Ovary (tissue), 9 donors: ENCODE data around the gene ELAVL1. TPM values are rescaled to one million over a fixed set of nuclear protein-coding genes. Genes with fewer than 3 reads are reported as not detected.
A peak's percentile ranks its signal among the peaks of the same experiment; 100 is the strongest.

Experiments
- DNase-seq, 5 donors: peaks; one replicate each; pipeline ENCODE4 v3.0.0-alpha.2; 2019 to 2020
- H3K27ac ChIP-seq, 2 donors: fragments of 200-600 bp; one replicate each; pipeline versions ENCODE4 v1.5.1 to v1.8.0; 2019 to 2022
- H3K27me3 ChIP-seq: fragments of 200-600 bp; one replicate; pipeline ENCODE4 v1.8.0; 2022
- H3K36me3 ChIP-seq: fragments of 200-600 bp; sonication (generic); one replicate; pipeline ENCODE4 v1.5.1; 2019
- H3K4me1 ChIP-seq: one replicate; pipeline ENCODE4 v1.8.1; 2013; ENCODE audit warnings: mild to moderate bottlenecking, moderate library complexity; ENCODE audit not compliant: insufficient read depth
- H3K4me3 ChIP-seq: fragments of 200-600 bp; sonication (generic); one replicate; pipeline ENCODE4 v1.5.1; 2017
- H3K9me3 ChIP-seq, 2 donors: fragments of 200-600 bp in 1 of 2; sonication (generic) in 1 of 2; one replicate each; pipeline versions ENCODE4 v1.5.1 to v1.8.1; 2013 to 2019; ENCODE audit warnings: mild to moderate bottlenecking in 1 of 2, moderate library complexity in 1 of 2
- EP300 ChIP-seq: sonication (generic); formaldehyde crosslinking; IDR thresholded peaks from one replicate; pipeline ENCODE4 v1.6.1; 2017; ENCODE audit warnings: antibody characterized with exemption
- POLR2A ChIP-seq: fragments of 450-650 bp; IDR thresholded peaks from one replicate; pipeline ENCODE4 v1.6.1; 2017; ENCODE audit warnings: antibody characterized with exemption, mild to moderate bottlenecking, moderate library complexity
- WGBS, 3 donors: extraction: QIAGEN DNeasy Blood & Tissue Kit in 1 of 3; methylation state at CpG; one replicate each; pipeline versions ENCODE4 v1.1.5 to v1.1.7; 2013 to 2017; 5-methylcytosine and 5-hydroxymethylcytosine counted together
- intact Hi-C, 4 donors: fragments of 100-400 bp; cut with DNase I; formaldehyde crosslinking; loops; one replicate each; pipeline versions ENCODE4 v1.11.0 to v1.15.1; 2022 to 2023
- polyA plus RNA-seq, 2 donors: library from polyadenylated mRNA; stranded (reverse); fragments of 200-250 nt in 1 of 2; fragments of 350-450 nt in 1 of 2; fragmentation: Illumina TruSeq in 1 of 2; extraction: RNeasy Lipid Tissue Mini Kit (QIAGEN cat#74804) in 1 of 2; gene quantifications; one replicate each; pipeline ENCODE4 v1.2.3, GENCODE V29; 2013 to 2014
- total RNA-seq, 7 donors: library from RNA; depleted of rRNA in 2 of 7; stranded (reverse); fragments of >200 nt in 2 of 7; fragmentation: NEBNext Ultra II Directional in 3 of 7; extraction: Animal tissue kit (Norgen Biotek cat#: 25700) in 3 of 7; gene quantifications; one replicate each; pipeline versions ENCODE4 v1.1.0 to v1.2.4, GENCODE V29; 2016 to 2023
- TF ChIP-seq, protein P1 (sequence below), 3 donors: fragments of 450-650 bp in 2 of 3; fragments of 200-600 bp in 1 of 3; IDR thresholded peaks; one replicate each; pipeline versions ENCODE4 v1.5.1 to v1.8.0; 2016 to 2022; ENCODE audit warnings: antibody characterized with exemption in 3 of 3, mild to moderate bottlenecking in 1 of 3
- donor health status: DM: no; HTN: no; CAD: no; lungs with moderate emphysema.
- donor health status: DM: no; HTN: no; CAD: no.
- donor health status: Bipolar disorder and iron deficiency.
- donor health status: DM: yes; HTN: yes; CAD: no.
- donor health status: DM: no; HTN: no; CAD: no.
- donor health status: DM: yes; HTN: yes; CAD: no.

The ELAVL1 gene
- total and polyA plus RNA-seq, 9 donors = 13.8 to 78.4 (median 63.5) TPM

DNA sequence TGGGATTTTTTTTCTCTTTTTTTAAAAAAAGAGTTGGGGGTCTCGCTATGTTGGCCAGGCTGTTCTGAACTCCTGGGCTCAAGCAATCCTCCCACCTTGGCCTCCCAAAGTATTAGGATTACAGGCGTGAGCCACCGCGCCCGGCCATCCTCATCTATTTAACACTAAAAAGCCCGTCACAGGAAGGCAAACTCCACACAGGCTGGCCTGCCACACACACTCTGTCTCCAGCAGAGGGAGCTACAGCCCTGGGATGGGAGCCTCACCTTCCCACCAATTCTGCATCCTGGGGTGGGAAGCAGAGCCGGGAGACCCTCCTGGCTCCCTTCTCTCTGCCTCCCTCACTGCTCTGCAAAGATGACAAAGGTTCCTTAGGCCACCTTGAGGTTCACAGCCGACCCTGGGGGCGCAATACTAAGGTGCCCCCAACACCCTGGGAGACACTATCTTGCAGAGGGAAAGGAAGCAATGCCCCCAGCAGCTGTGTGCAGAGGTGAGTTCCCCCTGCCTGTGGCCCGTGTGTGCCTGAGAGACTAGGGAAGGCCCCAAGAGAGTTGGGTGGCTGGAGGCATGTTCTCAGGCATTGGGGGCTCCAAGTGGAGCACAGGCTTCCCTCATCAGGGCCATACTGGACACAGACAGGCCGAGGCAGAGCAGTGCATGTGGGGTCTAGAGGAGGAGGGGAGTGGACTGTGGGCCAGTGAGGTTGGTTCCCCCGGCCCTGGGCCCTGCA lies 34.6 kb downstream of the ELAVL1 start:
- Histone ChIP-seq H3K9me3 (no peaks in the 10 kb centered on the region), H3K27ac (no peak overlapping the region), H3K27me3 (no peaks in the 10 kb centered on the region), H3K4me3 (no peak overlapping the region), H3K4me1 (no peaks in the 10 kb centered on the region), H3K36me3 (no peaks in the 10 kb centered on the region)
- DNase-seq = no peak
- intact Hi-C loops = no loop called here
- no peak for TF ChIP-seq EP300
- TF ChIP-seq, protein P1, sequence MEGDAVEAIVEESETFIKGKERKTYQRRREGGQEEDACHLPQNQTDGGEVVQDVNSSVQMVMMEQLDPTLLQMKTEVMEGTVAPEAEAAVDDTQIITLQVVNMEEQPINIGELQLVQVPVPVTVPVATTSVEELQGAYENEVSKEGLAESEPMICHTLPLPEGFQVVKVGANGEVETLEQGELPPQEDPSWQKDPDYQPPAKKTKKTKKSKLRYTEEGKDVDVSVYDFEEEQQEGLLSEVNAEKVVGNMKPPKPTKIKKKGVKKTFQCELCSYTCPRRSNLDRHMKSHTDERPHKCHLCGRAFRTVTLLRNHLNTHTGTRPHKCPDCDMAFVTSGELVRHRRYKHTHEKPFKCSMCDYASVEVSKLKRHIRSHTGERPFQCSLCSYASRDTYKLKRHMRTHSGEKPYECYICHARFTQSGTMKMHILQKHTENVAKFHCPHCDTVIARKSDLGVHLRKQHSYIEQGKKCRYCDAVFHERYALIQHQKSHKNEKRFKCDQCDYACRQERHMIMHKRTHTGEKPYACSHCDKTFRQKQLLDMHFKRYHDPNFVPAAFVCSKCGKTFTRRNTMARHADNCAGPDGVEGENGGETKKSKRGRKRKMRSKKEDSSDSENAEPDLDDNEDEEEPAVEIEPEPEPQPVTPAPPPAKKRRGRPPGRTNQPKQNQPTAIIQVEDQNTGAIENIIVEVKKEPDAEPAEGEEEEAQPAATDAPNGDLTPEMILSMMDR (IDR thresholded peaks at IDR 0.05) = peak in 1 of 3 donors; percentile 22
- 67 to 78% (median 74%) methylated on average over 12 of the region's 12 CpGs for WGBS, 3 donors

DNA sequence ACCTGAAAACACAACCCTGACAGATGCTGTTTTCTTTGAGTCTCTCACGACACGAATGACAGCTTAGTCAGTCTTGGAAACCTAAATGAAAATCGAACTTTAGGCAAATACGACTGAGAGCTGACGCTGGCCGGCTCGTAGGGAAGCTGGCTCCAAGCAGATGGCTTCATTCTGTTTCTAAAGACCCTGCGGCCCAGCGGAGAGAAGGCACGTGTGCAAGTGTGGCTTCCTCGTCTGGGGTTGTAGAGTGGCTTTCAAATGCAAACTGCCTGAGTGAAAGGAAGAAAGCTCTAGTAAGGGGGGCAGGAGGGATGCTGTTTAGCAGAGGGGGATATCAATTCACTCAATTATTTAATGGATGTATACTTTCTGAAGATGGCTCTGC lies 35.9 kb downstream of the ELAVL1 start:
- no peak overlapping the region for H3K4me3 ChIP-seq
- H3K4me1 ChIP-seq = no peaks in the 10 kb centered on the region
- no peaks in the 10 kb centered on the region for H3K9me3 ChIP-seq
- H3K27ac ChIP-seq = no peak overlapping the region
- no peaks in the 10 kb centered on the region for H3K36me3 ChIP-seq
- no peaks in the 10 kb centered on the region for H3K27me3 ChIP-seq
- TF ChIP-seq EP300 (no peak), POLR2A (no peak)
- TF ChIP-seq, protein P1 (IDR thresholded peaks at IDR 0.05) = no peak
- no peak for DNase-seq
- WGBS, 3 donors = 84 to 89% (median 88%) methylated on average over 11 of the region's 11 CpGs
- intact Hi-C loops = loop anchor here in 1 of 4 donors (10.0 kb wide), 1 partner anchor 285 kb away; no protein-coding TSS in a partner anchor

DNA sequence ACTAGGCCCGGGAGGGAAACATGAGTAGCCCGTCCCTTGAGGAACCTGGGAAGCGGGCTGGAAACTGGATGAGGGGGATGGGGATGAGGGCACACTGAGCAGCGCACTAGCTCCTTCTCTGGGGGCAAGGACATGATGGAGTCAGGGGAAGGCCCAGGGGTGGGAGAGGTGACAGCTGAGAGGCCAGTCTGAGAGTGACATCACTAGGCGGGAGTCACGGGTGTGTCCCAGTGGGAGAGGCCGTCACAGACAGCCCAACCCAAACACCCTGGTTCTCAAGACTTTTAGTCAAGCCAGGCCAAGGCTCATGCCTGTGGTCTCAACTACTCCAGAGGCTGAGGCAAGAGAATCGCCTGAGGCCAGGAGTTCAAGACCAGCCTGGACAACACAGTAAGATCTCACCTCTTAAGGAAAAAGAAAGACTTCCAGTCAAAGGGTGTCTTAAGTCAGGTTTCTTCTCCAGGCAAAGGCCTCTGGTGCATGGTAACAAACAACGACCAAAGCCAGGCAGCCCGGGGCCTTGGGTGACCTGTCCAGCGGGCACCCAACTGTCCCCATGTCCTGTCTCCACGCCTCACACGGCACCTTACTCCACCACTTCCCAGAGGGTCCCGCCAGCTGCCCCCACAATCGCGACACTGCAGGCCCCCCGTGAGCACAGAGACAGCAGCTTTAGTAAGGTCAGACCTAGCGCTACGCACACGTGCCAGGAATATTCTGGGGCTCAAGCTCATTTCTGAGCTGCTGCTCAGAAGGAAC lies 36.5 kb downstream of the ELAVL1 start:
- no peak for DNase-seq
- Histone ChIP-seq H3K27ac (no peak overlapping the region), H3K4me3 (no peak overlapping the region), H3K9me3 (no peaks in the 10 kb centered on the region), H3K36me3 (no peaks in the 10 kb centered on the region), H3K27me3 (no peaks in the 10 kb centered on the region), H3K4me1 (no peaks in the 10 kb centered on the region)
- TF ChIP-seq POLR2A = no peak
- TF ChIP-seq, protein P1 (IDR thresholded peaks at IDR 0.05) = no peak
- no peak for TF ChIP-seq EP300
- WGBS, 3 donors = 88 to 90% (median 88%) methylated on average over 20 of the region's 20 CpGs
- intact Hi-C loops = loop anchor here in 1 of 4 donors (10.0 kb wide), 1 partner anchor 286 kb away; no protein-coding TSS in a partner anchor

DNA sequence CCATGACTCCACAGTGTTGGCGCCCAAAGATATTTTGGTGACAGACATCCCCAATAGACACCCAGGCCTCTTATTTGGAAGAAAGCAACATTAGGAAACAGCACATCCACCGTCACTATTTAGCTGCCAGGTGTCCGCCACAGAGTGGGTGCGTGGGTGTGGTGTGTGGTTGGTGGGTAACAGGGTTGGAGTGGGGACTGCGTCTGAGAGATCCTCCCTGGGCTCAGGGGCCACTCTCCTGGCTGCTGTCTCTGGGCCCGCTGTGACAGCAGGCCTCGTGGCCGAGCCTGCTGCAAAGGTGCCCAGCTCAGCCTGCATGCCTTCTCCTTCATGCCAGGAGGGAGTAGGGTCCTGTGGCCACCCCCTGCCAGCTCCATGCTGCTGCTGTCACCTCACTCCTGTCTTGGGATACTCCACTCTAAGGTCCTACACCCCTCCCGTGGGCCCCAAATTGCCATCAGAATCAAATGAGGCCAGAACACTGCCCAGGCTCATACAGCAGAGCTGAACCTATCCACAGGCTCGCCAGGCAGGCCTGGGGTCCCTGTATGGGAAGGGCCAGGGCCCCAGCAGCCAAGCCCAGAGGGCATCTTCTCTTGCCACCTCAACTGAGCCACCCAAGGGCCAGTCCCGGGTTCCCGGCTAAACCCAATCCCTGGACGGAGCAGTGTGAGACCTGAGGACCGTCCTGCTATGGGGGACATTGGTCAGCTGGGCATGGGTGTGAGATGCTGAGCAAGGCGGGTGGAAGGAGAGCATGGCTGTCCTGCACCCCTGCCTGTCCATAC lies 37.2 kb downstream of the ELAVL1 start:
- WGBS, 3 donors = 83 to 89% (median 88%) methylated on average over 12 to 15 of the region's 15 CpGs
- no peak for DNase-seq
- Histone ChIP-seq H3K4me1 (no peaks in the 10 kb centered on the region), H3K27me3 (no peaks in the 10 kb centered on the region), H3K27ac (no peak overlapping the region), H3K9me3 (no peaks in the 10 kb centered on the region), H3K36me3 (no peaks in the 10 kb centered on the region), H3K4me3 (no peak overlapping the region)
- TF ChIP-seq POLR2A = no peak
- no peak for TF ChIP-seq EP300
- TF ChIP-seq, protein P1 (IDR thresholded peaks at IDR 0.05) = no peak
- intact Hi-C loops = loop anchor here in 1 of 4 donors (10.0 kb wide), 1 partner anchor 287 kb away; no protein-coding TSS in a partner anchor
